Measurements from ENCODE around the gene TFR2. TPM values are rescaled to one million over a fixed set of nuclear protein-coding genes. Genes with fewer than 3 reads are reported as not detected.

TFR2 gene
- total and polyA plus RNA-seq, 9 of the 15 experiments (the other 6 are each of a cell fraction or from before 2014, with no cell fraction given): 3.8 to 123 (median 51.1) TPM

DNA sequence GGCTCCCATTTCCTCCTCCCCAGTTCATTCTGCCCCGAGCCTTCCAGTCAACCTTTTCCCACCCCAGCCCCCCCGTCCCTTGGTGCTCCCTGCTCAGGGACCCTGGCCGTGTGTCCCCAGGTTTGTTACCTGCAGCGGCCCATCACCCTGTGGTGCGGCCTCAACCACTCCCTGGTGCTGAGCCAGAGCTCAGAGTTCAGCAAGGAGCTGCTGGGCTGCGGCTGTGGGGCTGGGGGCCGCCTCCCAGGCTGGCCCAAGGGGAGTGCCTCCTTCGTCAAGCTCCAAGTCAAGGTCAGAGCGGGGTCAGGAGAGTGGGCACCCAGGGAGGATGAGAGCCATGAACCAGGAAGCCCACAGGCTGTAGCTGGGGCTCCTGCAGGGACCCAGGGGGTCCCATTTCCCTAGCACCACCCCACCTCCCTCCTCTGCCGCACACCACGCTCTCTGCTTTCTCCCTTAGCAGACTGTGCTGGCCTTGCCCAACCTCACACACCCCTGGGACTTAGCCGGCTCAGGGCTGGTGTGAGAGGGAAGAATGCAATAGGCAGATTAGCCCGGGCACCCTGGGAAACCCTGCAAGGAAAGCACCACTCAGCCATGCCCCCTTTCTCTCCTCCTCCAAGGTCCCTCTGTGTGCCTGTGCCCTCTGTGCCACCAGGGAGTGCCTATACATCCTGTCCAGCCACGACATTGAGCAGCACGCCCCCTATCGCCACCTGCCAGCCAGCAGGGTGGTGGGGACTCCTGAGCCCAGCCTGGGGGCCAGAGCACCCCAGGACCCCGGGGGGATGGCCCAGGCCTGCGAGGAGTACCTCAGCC, 41.2 kb downstream of the TFR2 start:
- Histone ChIP-seq H3K4me2 (ENCODE audit: insufficient read depth, low read length) (no peak overlapping the region), H3K79me2 (ENCODE audit: control insufficient read depth, insufficient read depth, low read length) (peaks cover 4% of the 10 kb centered on the region; the same call in 1 of the 3 replicates), H3K27ac (ENCODE audit: extremely low read depth, low read depth, low read length) (no peak overlapping the region), H3K27me3 (ENCODE audit: control insufficient read depth in 2 of 2, insufficient read depth in 2 of 2, low read length in 2 of 2) (no peaks in the 10 kb centered on the region), H3K4me3 (no peak overlapping the region), H2AFZ (ENCODE audit: low read depth, low read length) (no peak overlapping the region), H3K9me1 (ENCODE audit: control insufficient read depth, insufficient read depth, low read length) (peaks cover 5% of the 10 kb centered on the region), H3K36me3 (ENCODE audit: control insufficient read depth, insufficient read depth, low read length) (no peaks in the 10 kb centered on the region), H3K4me1 (replicated peaks in 1 of 2; ENCODE audit: control insufficient read depth in 2 of 2, insufficient read depth in 2 of 2, low read length in 2 of 2) (peaks cover 25 to 51% of the 10 kb centered on the region in 2 experiments), H3K9ac (ENCODE audit: insufficient read depth in 1 of 2, low read depth in 2 of 2, low read length in 2 of 2) (peak overlapping the region in 1 of 2 experiments; percentile 21; a peak in 1 of 4 replicates), H4K20me1 (replicated peaks; ENCODE audit: control insufficient read depth, insufficient read depth, low read length) (no peaks in the 10 kb centered on the region), H3K9me3 (replicated peaks; ENCODE audit: control insufficient read depth, insufficient read depth, low read depth, low read length) (no peaks in the 10 kb centered on the region)
- ChIA-PET POLR2A (interaction anchor here (0.5 kb wide), 1 partner anchor 163 kb away, joined by 3 read pairs; the partner anchor contains the start of gene PPP1R35), CTCF (ENCODE audit: low intra/inter-chr PET ratio) (no interaction called here)
- DNase-seq (ENCODE audit: extremely low read depth in 1 of 4, low spot score in 3 of 4) (no peak), FAIRE-seq (no peak), ATAC-seq (no peak)
- in situ Hi-C loops (cut with MboI): no loop called here
- intact Hi-C loops (cut with micrococcal nuclease): no loop called here
- BruUV-seq (replicated peaks): no TSS peak
- 55% methylated on average over 17 of the region's 18 CpGs for WGBS (ENCODE audit: insufficient coverage, low coverage, missing lambda C conversion rate)
- TF ChIP-seq ZFP36 (IDR thresholded peaks at IDR 0.05; ENCODE audit: low read depth, low read length, partially characterized antibody) (no peak), ATF1 (CRISPR knock-in tag; IDR thresholded peaks at IDR 0.05) (no peak), ATF1 (tag; IDR thresholded peaks at IDR 0.05) (no peak), VEZF1 (CRISPR knock-in tag; IDR thresholded peaks at IDR 0.05) (no peak), ZBTB12 (CRISPR knock-in tag; IDR thresholded peaks at IDR 0.05) (no peak), SMC3 (conservative IDR thresholded peaks at IDR 0.05; ENCODE audit: insufficient read depth, low read depth, low read length) (no peak), POLR2H (tag; IDR thresholded peaks at IDR 0.05; ENCODE audit: low read depth) (no peak), POU5F1 (IDR thresholded peaks at IDR 0.05; ENCODE audit: borderline replicate concordance, low read depth, low read length, partially characterized antibody) (no peak), GATA2 (CRISPR knock-in tag; IDR thresholded peaks at IDR 0.05) (no peak), MTF1 (CRISPR knock-in tag; IDR thresholded peaks at IDR 0.05; ENCODE audit: borderline replicate concordance) (no peak), SMARCA4 (IDR thresholded peaks at IDR 0.05) (no peak), BACH1 (tag; IDR thresholded peaks at IDR 0.05) (no peak), PURB (CRISPR knock-in tag; IDR thresholded peaks at IDR 0.05; ENCODE audit: low read depth) (no peak), SAFB2 (IDR thresholded peaks at IDR 0.05; ENCODE audit: borderline replicate concordance, low read depth, low read length, severe bottlenecking) (no peak), JUNB (CRISPR knock-in tag; conservative IDR thresholded peaks at IDR 0.05) (no peak)
- TF ChIP-seq, protein P1, sequence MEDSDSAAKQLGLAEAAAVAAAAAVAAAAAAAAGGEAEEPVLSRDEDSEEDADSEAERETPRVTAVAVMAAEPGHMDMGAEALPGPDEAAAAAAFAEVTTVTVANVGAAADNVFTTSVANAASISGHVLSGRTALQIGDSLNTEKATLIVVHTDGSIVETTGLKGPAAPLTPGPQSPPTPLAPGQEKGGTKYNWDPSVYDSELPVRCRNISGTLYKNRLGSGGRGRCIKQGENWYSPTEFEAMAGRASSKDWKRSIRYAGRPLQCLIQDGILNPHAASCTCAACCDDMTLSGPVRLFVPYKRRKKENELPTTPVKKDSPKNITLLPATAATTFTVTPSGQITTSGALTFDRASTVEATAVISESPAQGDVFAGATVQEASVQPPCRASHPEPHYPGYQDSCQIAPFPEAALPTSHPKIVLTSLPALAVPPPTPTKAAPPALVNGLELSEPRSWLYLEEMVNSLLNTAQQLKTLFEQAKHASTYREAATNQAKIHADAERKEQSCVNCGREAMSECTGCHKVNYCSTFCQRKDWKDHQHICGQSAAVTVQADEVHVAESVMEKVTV (CRISPR knock-in tag; IDR thresholded peaks at IDR 0.05): no peak
- TF ChIP-seq, protein P2, sequence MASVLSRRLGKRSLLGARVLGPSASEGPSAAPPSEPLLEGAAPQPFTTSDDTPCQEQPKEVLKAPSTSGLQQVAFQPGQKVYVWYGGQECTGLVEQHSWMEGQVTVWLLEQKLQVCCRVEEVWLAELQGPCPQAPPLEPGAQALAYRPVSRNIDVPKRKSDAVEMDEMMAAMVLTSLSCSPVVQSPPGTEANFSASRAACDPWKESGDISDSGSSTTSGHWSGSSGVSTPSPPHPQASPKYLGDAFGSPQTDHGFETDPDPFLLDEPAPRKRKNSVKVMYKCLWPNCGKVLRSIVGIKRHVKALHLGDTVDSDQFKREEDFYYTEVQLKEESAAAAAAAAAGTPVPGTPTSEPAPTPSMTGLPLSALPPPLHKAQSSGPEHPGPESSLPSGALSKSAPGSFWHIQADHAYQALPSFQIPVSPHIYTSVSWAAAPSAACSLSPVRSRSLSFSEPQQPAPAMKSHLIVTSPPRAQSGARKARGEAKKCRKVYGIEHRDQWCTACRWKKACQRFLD (CRISPR knock-in tag; IDR thresholded peaks at IDR 0.05): no peak

All from K562 (cell line).